DND-41 (cell line): Measurements from ENCODE around the gene LIN9.

Experiments used
- CTCF ChIP-seq: IDR thresholded peaks from 2 replicates; pipeline ENCODE4 v1.5.1; 2012; ENCODE audit warnings: borderline replicate concordance, low read length, moderate library complexity, mild to moderate bottlenecking; ENCODE audit not compliant: poor library complexity, severe bottlenecking; ENCODE audit errors: extremely low read depth
- EZH2 ChIP-seq: IDR thresholded peaks from 3 replicates; pipeline ENCODE4 v1.6.1; 2012; ENCODE audit warnings: borderline replicate concordance, low read depth, mild to moderate bottlenecking, moderate library complexity, low read length, inconsistent platforms; ENCODE audit not compliant: severe bottlenecking

GRCh38 chr1:226304291-226304955 lies 4.5 kb downstream of the LIN9 start:
- TF ChIP-seq EZH2 (no peak), CTCF (no peak)
